K562 (cell line): ENCODE measurements around the gene CHN1. TPM values are rescaled to one million over a fixed set of nuclear protein-coding genes. Genes with fewer than 3 reads are reported as not detected.

ENCODE experiments used
- ATAC-seq: fragments of 200-7000 bp; cut with Tn5 transposase; 3 replicates; pipeline ENCODE4 v1.9.1; 2020; ENCODE audit warnings: moderate library complexity
- BruUV-seq: library from RNA; stranded (reverse); fragments of 400-500 nt; replicated peaks from 2 replicates; lab custom pipeline; 2021; lab: Mats Ljungman, UMichigan
- CTCF ChIA-PET: fragments of 300-600 bp; formaldehyde crosslinking; extraction: SDS; loops from one replicate; lab custom pipeline; 2021; ENCODE audit warnings: low intra/inter-chr PET ratio; lab: Yijun Ruan, JAX
- POLR2A ChIA-PET: fragments of 300-600, 350-650 bp; sonication (Branson Sonifier 250); formaldehyde crosslinking; extraction: SDS; loops from one replicate; lab custom pipeline; 2021; ENCODE audit warnings: antibody characterized with exemption, inconsistent platforms; lab: Yijun Ruan, JAX
- DNase-seq, 4 experiments: peaks; one replicate each; pipeline versions ENCODE4 v3.0.0 to v3.0.0-alpha.2; 2011 to 2018; ENCODE audit warnings: low spot score in 3 of 4, mixed read lengths in 3 of 4; ENCODE audit errors: extremely low read depth in 1 of 4
- FAIRE-seq: peaks from 2 replicates; lab custom pipeline; 2011; peaks lifted over from hg19 to GRCh38; lab: Jason Lieb, UNC
- H2AFZ ChIP-seq: 2 replicates; pipeline ENCODE4 v1.6.0; 2011; ENCODE audit warnings: low read depth, low read length, control low read depth, inconsistent platforms
- H3K27ac ChIP-seq: fragments of 200-600 bp; 3 replicates; pipeline ENCODE4 v1.8.0; 2011; ENCODE audit warnings: low read depth, mild to moderate bottlenecking, control low read depth, inconsistent platforms, low read length, moderate library complexity, mixed read lengths; ENCODE audit errors: extremely low read depth
- H3K27me3 ChIP-seq, 2 experiments: fragments of 300-600 bp in 1 of 2; 2 replicates in 1 of 2; 3 replicates in 1 of 2; pipeline versions ENCODE4 v1.6.0 to v1.8.0; 2011; ENCODE audit warnings: inconsistent platforms in 2 of 2, low read length in 2 of 2, mild to moderate bottlenecking in 1 of 2, mixed read lengths in 1 of 2, moderate library complexity in 1 of 2; ENCODE audit not compliant: control insufficient read depth in 2 of 2, insufficient read depth in 2 of 2
- H3K36me3 ChIP-seq: fragments of 300-600 bp; 3 replicates; pipeline ENCODE4 v1.8.0; 2011; ENCODE audit warnings: mild to moderate bottlenecking, low read length, inconsistent platforms; ENCODE audit not compliant: control insufficient read depth, insufficient read depth
- H3K4me1 ChIP-seq, 2 experiments: fragments of 200-600 bp in 1 of 2; replicated peaks in 1 of 2; 2 replicates in 1 of 2; 3 replicates in 1 of 2; pipeline versions ENCODE4 v1.5.1 to v1.8.0; 2011; ENCODE audit warnings: inconsistent platforms in 2 of 2, low read length in 2 of 2, mild to moderate bottlenecking in 1 of 2, mixed read lengths in 1 of 2, moderate library complexity in 1 of 2; ENCODE audit not compliant: control insufficient read depth in 2 of 2, insufficient read depth in 2 of 2
- H3K4me2 ChIP-seq: 2 replicates; pipeline ENCODE4 v1.6.1; 2011; ENCODE audit warnings: low read length, control low read depth, inconsistent platforms, mixed read lengths; ENCODE audit not compliant: insufficient read depth
- H3K4me3 ChIP-seq: fragments of 200-600 bp; sonication (generic), shearing (Covaris generic); 2 replicates; pipeline ENCODE4 v1.5.1; 2016; ENCODE audit warnings: control low read depth, inconsistent platforms
- H3K79me2 ChIP-seq: fragments of 200-600 bp; 3 replicates; pipeline ENCODE4 v1.8.0; 2011; ENCODE audit warnings: low read length, inconsistent platforms; ENCODE audit not compliant: control insufficient read depth, insufficient read depth
- H3K9ac ChIP-seq, 2 experiments: 2 replicates each; pipeline versions ENCODE4 v1.6.0 to v1.6.1; 2011; ENCODE audit warnings: low read depth in 2 of 2, low read length in 2 of 2, control low read depth in 1 of 2, inconsistent platforms in 1 of 2, mild to moderate bottlenecking in 1 of 2, mixed read lengths in 1 of 2; ENCODE audit not compliant: insufficient read depth in 1 of 2
- H3K9me1 ChIP-seq: one replicate; pipeline ENCODE4 v1.6.0; 2011; ENCODE audit warnings: inconsistent platforms, mild to moderate bottlenecking, low read length, moderate library complexity; ENCODE audit not compliant: control insufficient read depth, insufficient read depth
- H3K9me3 ChIP-seq: replicated peaks from 2 replicates; pipeline ENCODE4 v1.5.1; 2011; ENCODE audit warnings: low read depth, low read length, inconsistent platforms; ENCODE audit not compliant: control insufficient read depth, insufficient read depth
- H4K20me1 ChIP-seq: replicated peaks from 2 replicates; pipeline ENCODE4 v1.6.1; 2011; ENCODE audit warnings: low read length, inconsistent platforms, mixed read lengths; ENCODE audit not compliant: control insufficient read depth, insufficient read depth
- GATA2 ChIP-seq: sonication (generic); formaldehyde crosslinking; IDR thresholded peaks from 2 replicates; pipeline ENCODE4 v1.4.0; 2020; ENCODE audit warnings: mild to moderate bottlenecking, missing genetic modification reagents
- HDAC2 ChIP-seq: fragments of 450-650 bp; IDR thresholded peaks from 2 replicates; pipeline ENCODE4 v1.6.1; 2016; ENCODE audit warnings: mild to moderate bottlenecking
- KDM2B ChIP-seq: fragments of 250-450 bp; sonication (Bioruptor Pico); IDR thresholded peaks from 2 replicates; pipeline ENCODE4 v1.8.0; 2021; ENCODE audit warnings: mild to moderate bottlenecking, moderate library complexity
- NCOA2 ChIP-seq, 2 experiments: fragments of 450-650 bp; IDR thresholded peaks; 2 replicates each; pipeline ENCODE4 v1.6.1; 2018; ENCODE audit warnings: mild to moderate bottlenecking in 2 of 2, moderate library complexity in 1 of 2; ENCODE audit not compliant: partially characterized antibody in 2 of 2
- ZNF212 ChIP-seq: fragments of 450-650 bp; formaldehyde crosslinking; IDR thresholded peaks from 2 replicates; pipeline ENCODE4 v1.4.0; 2020; ENCODE audit warnings: mild to moderate bottlenecking
- ZNF644 ChIP-seq: fragments of 200-800 bp; sonication (Bioruptor generic); IDR thresholded peaks from 2 replicates; pipeline ENCODE4 v1.6.1; 2016; ENCODE audit warnings: low read depth, missing genetic modification characterization, missing compliant biosample characterization
- WGBS: fragments of 100-300 bp; shearing (Covaris generic); methylation state at CpG from one replicate; pipeline ENCODE4 v1.1.6; 2016; ENCODE audit warnings: low coverage, mixed read lengths; ENCODE audit not compliant: insufficient coverage; ENCODE audit errors: missing lambda C conversion rate; 5-methylcytosine and 5-hydroxymethylcytosine counted together
- in situ Hi-C: fragments of 300-500 bp; cut with MboI; formaldehyde crosslinking; loops from 4 replicates; pipeline ENCODE4 v1.15.0; 2018; ENCODE audit warnings: inconsistent platforms, mixed read lengths
- intact Hi-C: fragments of 100-400 bp; cut with micrococcal nuclease; formaldehyde crosslinking; loops from 2 replicates; pipeline ENCODE4 v1.14.2; 2022
- polyA plus RNA-seq, 8 experiments: library from polyadenylated mRNA; depleted of rRNA in 4 of 8; stranded (reverse) in 5 of 8; unstranded in 3 of 8; fragments of >200 nt; fragmentation: Nextera tagmentation in 2 of 8; fragmentation: Illumina TruSeq in 1 of 8; extraction: Ambion mirVana in 2 of 8; extraction: Trizol in 1 of 8; gene quantifications; 2 replicates each; pipeline versions ENCODE4 v1.2.1 to v1.2.3, GENCODE V29; 2011 to 2014; ENCODE audit warnings: inconsistent platforms in 1 of 8, missing spikeins in 1 of 8
- total RNA-seq, 7 experiments: library from RNA; depleted of rRNA in 6 of 7; stranded (reverse); fragments of >200 nt in 6 of 7; fragmentation: Illumina TruSeq in 2 of 7; extraction: Trizol in 2 of 7; gene quantifications; 2 replicates each; pipeline versions ENCODE4 v1.2.1 to v1.2.3, GENCODE V29; 2011 to 2021; ENCODE audit warnings: low replicate concordance in 1 of 7
- TF ChIP-seq, protein P1 (sequence below), 2 experiments: fragments of 450-650 bp; formaldehyde crosslinking in 1 of 2; IDR thresholded peaks; 2 replicates each; pipeline versions ENCODE4 v1.4.0 to v1.6.1; 2014 to 2020; ENCODE audit warnings: mild to moderate bottlenecking in 2 of 2, borderline replicate concordance in 1 of 2, low read depth in 1 of 2
- TF ChIP-seq, protein P2 (sequence below): fragments of 250-450 bp; sonication (Bioruptor Pico); IDR thresholded peaks from 2 replicates; pipeline ENCODE4 v1.5.0; 2021
- TF ChIP-seq, protein P3 (sequence below): conservative IDR thresholded peaks from 2 replicates; pipeline ENCODE4 v1.6.1; 2011; ENCODE audit warnings: low read depth, mild to moderate bottlenecking, low read length; ENCODE audit not compliant: control insufficient read depth

CHN1 gene
- total and polyA plus RNA-seq, 9 of the 15 experiments (the other 6 are each of a cell fraction or from before 2014, with no cell fraction given) = 0.17 to 2.0 (median 0.87) TPM

DNA sequence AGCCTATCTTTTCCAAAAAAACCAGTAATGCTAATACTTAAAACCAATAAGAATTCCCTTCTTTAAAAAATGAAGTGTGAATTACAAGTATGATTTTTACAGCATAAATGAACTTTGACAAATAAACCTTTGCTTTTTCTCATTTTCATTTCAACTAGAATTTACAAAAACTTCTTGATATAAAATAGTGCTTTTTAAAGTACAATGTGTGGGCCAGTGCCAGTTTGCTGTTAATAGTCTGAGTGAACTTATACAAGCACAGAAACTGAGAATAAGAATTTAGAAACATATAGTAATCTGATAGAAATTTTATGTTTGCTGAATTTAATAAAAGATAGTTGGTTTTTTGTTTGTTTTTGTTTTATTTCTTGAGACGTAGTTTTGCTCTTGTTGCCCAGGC is 197.2 kb downstream of the CHN1 start:
- H3K79me2 ChIP-seq = no peaks in the 10 kb centered on the region
- H3K27me3 ChIP-seq = peaks cover 3 to 5% of the 10 kb centered on the region in 2 experiments; a peak in 2 of 5 replicates
- no peaks in the 10 kb centered on the region for H3K36me3 ChIP-seq
- TF ChIP-seq GATA2 (CRISPR knock-in tag) = no peak
- no peak for TF ChIP-seq HDAC2
- TF ChIP-seq, protein P1, sequence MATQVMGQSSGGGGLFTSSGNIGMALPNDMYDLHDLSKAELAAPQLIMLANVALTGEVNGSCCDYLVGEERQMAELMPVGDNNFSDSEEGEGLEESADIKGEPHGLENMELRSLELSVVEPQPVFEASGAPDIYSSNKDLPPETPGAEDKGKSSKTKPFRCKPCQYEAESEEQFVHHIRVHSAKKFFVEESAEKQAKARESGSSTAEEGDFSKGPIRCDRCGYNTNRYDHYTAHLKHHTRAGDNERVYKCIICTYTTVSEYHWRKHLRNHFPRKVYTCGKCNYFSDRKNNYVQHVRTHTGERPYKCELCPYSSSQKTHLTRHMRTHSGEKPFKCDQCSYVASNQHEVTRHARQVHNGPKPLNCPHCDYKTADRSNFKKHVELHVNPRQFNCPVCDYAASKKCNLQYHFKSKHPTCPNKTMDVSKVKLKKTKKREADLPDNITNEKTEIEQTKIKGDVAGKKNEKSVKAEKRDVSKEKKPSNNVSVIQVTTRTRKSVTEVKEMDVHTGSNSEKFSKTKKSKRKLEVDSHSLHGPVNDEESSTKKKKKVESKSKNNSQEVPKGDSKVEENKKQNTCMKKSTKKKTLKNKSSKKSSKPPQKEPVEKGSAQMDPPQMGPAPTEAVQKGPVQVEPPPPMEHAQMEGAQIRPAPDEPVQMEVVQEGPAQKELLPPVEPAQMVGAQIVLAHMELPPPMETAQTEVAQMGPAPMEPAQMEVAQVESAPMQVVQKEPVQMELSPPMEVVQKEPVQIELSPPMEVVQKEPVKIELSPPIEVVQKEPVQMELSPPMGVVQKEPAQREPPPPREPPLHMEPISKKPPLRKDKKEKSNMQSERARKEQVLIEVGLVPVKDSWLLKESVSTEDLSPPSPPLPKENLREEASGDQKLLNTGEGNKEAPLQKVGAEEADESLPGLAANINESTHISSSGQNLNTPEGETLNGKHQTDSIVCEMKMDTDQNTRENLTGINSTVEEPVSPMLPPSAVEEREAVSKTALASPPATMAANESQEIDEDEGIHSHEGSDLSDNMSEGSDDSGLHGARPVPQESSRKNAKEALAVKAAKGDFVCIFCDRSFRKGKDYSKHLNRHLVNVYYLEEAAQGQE (IDR thresholded peaks at IDR 0.05; ENCODE audit: borderline replicate concordance) = no peak
- TF ChIP-seq, protein P1 (CRISPR knock-in tag; IDR thresholded peaks at IDR 0.05; ENCODE audit: low read depth) = no peak
- TF ChIP-seq NCOA2 (IDR thresholded peaks at IDR 0.05; ENCODE audit: partially characterized antibody in 2 of 2) = no peak
- TF ChIP-seq, protein P2, sequence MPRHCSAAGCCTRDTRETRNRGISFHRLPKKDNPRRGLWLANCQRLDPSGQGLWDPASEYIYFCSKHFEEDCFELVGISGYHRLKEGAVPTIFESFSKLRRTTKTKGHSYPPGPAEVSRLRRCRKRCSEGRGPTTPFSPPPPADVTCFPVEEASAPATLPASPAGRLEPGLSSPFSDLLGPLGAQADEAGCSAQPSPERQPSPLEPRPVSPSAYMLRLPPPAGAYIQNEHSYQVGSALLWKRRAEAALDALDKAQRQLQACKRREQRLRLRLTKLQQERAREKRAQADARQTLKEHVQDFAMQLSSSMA (CRISPR knock-in tag) = no peak
- no peak for TF ChIP-seq ZNF212 (CRISPR knock-in tag)
- TF ChIP-seq KDM2B (CRISPR knock-in tag) = no peak
- TF ChIP-seq, protein P3, sequence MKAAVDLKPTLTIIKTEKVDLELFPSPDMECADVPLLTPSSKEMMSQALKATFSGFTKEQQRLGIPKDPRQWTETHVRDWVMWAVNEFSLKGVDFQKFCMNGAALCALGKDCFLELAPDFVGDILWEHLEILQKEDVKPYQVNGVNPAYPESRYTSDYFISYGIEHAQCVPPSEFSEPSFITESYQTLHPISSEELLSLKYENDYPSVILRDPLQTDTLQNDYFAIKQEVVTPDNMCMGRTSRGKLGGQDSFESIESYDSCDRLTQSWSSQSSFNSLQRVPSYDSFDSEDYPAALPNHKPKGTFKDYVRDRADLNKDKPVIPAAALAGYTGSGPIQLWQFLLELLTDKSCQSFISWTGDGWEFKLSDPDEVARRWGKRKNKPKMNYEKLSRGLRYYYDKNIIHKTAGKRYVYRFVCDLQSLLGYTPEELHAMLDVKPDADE = no peak
- TF ChIP-seq ZNF644 (tag) = no peak
- no peak for FAIRE-seq
- DNase-seq = no peak
- no peaks in the 10 kb centered on the region for H4K20me1 ChIP-seq
- in situ Hi-C loops = no loop called here
- CTCF ChIA-PET = no interaction called here
- H3K9ac ChIP-seq = no peak overlapping the region
- WGBS = 0% methylated on average over 1 of the region's 1 CpG
- no peaks in the 10 kb centered on the region for H3K4me1 ChIP-seq
- no peak overlapping the region for H3K4me3 ChIP-seq
- POLR2A ChIA-PET = no interaction called here
- H3K9me1 ChIP-seq = no peaks in the 10 kb centered on the region
- no peak for ATAC-seq
- H3K9me3 ChIP-seq = no peaks in the 10 kb centered on the region
- intact Hi-C loops = no loop called here
- H3K4me2 ChIP-seq = no peak overlapping the region
- H2AFZ ChIP-seq = no peak overlapping the region
- no peak overlapping the region for H3K27ac ChIP-seq
- no TSS peak for BruUV-seq
